Epidermal melanocyte (primary cell): ENCODE results near the gene MXD1.

Experiments used
- DNase-seq: peaks from one replicate; pipeline ENCODE4 v3.0.0; 2011; ENCODE audit warnings: low spot score; ENCODE audit not compliant: insufficient read length

Gene MXD1

GRCh38 chr2:69977186-69977585, 62.3 kb downstream of the MXD1 start:
- no peak for DNase-seq

- DNase-seq = no peak
Observed at GRCh38 chr2:69977906-69978482, 63.1 kb downstream of the MXD1 start.

- DNase-seq = no peak
Observed at GRCh38 chr2:69979902-69980807, 65.2 kb downstream of the MXD1 start.

GRCh38 chr2:69983392-69983966, 68.6 kb downstream of the MXD1 start:
- no peak for DNase-seq

- no peak for DNase-seq
Observed at GRCh38 chr2:69985216-69985615, 70.3 kb downstream of the MXD1 start.

GRCh38 chr2:69985688-69986087, 70.8 kb downstream of the MXD1 start:
- DNase-seq = no peak

GRCh38 chr2:69986691-69987090, 71.8 kb downstream of the MXD1 start:
- no peak for DNase-seq

GRCh38 chr2:69988086-69988635, 73.3 kb downstream of the MXD1 start:
- DNase-seq = no peak

- DNase-seq = no peak
Observed at GRCh38 chr2:69989009-69989408, 74.1 kb downstream of the MXD1 start.

- no peak for DNase-seq
Observed at GRCh38 chr2:69989441-69990105, 74.7 kb downstream of the MXD1 start.
